Activated naive CD4-positive, alpha-beta T cell treated with anti-CD3 and anti-CD28 coated beads, Interleukin-2, amount 50 U/mL, for 72 hours (primary cell): Measurements from ENCODE around the gene KLF16. TPM values are rescaled to one million over a fixed set of nuclear protein-coding genes. Genes with fewer than 3 reads are reported as not detected.

ENCODE experiments used
- ATAC-seq, 2 donors: fragments of 150-1000 bp; cut with Tn5 transposase; 2 replicates each; pipeline ENCODE4 v1.10.0; 2021; ENCODE audit warnings: mild to moderate bottlenecking in 2 of 2, moderate library complexity in 2 of 2
- DNase-seq, 2 donors: peaks; one replicate each; pipeline ENCODE4 v3.0.0; 2021 to 2022; ENCODE audit warnings: low spot score in 2 of 2
- H3K27ac Mint-ChIP-seq, 2 donors: one replicate each; pipeline ENCODE4 v1.8.0; 2022; ENCODE audit warnings: mild to moderate bottlenecking in 2 of 2, mixed read lengths in 2 of 2
- H3K36me3 Mint-ChIP-seq, 2 donors: one replicate each; pipeline ENCODE4 v1.8.0; 2022; ENCODE audit warnings: mixed read lengths in 2 of 2
- H3K9me3 Mint-ChIP-seq, 2 donors: one replicate each; pipeline ENCODE4 v1.8.0; 2022; ENCODE audit warnings: mixed read lengths in 2 of 2
- total RNA-seq, 2 donors: library from RNA; stranded (reverse); gene quantifications; one replicate each; pipeline ENCODE4 v1.2.3, GENCODE V29; 2022

Gene KLF16
- total RNA-seq, 2 donors from 2014 or later, result 20.5 to 22.6 TPM

DNA sequence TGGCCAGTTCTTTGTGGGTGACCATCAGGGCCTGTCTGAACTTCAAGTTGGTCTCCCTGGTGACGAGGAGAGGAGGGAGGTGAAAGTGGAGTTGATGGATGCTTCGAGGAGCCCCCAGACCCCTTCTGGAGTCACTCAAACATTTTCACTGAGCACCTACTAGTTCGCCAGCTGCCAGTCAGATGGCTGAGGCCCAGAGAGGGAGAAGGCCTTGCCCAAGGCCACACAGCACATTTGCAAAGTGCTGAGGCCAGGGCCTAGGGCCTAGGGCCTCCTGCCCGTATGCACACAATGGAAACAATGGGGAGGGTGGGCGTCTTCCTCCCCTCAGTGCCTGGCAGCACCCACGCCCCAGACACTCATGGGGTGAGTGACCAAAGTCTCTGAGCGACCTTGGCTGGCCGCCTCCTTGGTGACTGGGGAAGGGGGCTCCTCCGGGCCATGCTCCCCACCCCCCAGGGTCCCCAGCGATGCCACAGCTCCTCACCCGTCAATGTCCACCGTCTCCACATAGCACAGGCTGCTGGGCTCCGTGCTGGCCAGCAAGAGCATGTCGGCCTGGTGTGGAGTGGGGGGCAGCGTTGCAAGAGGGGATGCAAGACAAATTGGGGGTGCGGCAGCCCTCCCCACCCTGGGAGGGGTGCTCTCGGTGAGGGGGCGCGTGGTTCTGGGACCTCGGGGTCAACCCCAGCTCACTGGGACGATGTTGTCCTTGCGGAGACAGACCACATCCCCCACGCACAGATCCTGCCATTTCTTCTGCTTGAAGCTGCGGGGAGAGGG, 57.8 kb downstream of the KLF16 start:
- DNase-seq (no peak), ATAC-seq (no peak)
- Mint-ChIP-seq H3K36me3 (no peaks in the 10 kb centered on the region), H3K9me3 (no peaks in the 10 kb centered on the region), H3K27ac (no peak overlapping the region)

DNA sequence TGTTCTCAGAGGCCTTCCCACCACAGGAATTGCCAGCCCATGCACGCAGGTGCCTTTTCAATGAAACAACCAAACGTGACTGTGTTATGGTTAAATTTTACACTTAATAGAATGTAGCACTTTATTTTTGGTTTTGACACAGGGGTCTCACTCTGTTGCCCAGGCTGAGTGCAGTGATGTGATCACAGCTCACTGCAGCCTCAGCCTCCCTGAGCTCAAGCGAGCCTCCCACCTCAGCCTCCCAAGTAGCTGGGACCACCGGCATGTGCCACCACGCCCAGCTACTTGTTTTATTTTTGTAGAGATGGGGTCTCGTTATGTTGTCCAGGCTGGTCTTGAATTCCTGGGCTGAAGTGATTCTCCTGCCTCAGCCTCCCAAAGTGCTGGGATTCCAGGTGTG, 58.5 kb downstream of the KLF16 start:
- Mint-ChIP-seq H3K36me3 (no peaks in the 10 kb centered on the region), H3K9me3 (no peaks in the 10 kb centered on the region), H3K27ac (no peak overlapping the region)
- ATAC-seq (no peak), DNase-seq (no peak)

Other genes with a start within 250 kb of the KLF16 start
- 100 to 1,000 TPM in 1 of 2 donors, 10 to 100 TPM in 1; 65.2 to 104 TPM for gene TCF3, start 211.0 kb downstream of the KLF16 start, total RNA-seq
- gene ONECUT3, start 110.1 kb downstream of the KLF16 start, total RNA-seq, result not detected
- 10 to 100 TPM; 11.7 to 28.7 TPM for gene ATP8B3, start 51.3 kb downstream of the KLF16 start, total RNA-seq
- 10 to 100 TPM; 35.5 to 44.5 TPM for gene REXO1, start 15.1 kb downstream of the KLF16 start, total RNA-seq
- 100 to 1,000 TPM; 109 to 110 TPM for gene ABHD17A, start 21.9 kb upstream of the KLF16 start, total RNA-seq
- gene ADAT3, start 41.8 kb upstream of the KLF16 start, total RNA-seq, result 1 to 10 TPM; 8.5 to 10.0 TPM
- 10 to 100 TPM; 22.4 to 28.2 TPM for gene SCAMP4, start 41.8 kb upstream of the KLF16 start, total RNA-seq
- 10 to 100 TPM; 33.1 to 58.6 TPM for gene CSNK1G2, start 77.6 kb upstream of the KLF16 start, total RNA-seq
- 10 to 100 TPM; 24.6 to 60.8 TPM for gene BTBD2, start 152.1 kb upstream of the KLF16 start, total RNA-seq
- 100 to 1,000 TPM; 211 to 261 TPM for gene MKNK2, start 187.7 kb upstream of the KLF16 start, total RNA-seq
- 100 to 1,000 TPM in 1 of 2 donors, 10 to 100 TPM in 1; 91.8 to 183 TPM for gene MOB3A, start 232.7 kb upstream of the KLF16 start, total RNA-seq
- 100 to 1,000 TPM in 1 of 2 donors, 10 to 100 TPM in 1; 29.7 to 105 TPM for gene IZUMO4, start 233.3 kb upstream of the KLF16 start, total RNA-seq